GM12891 (cell line): Measurements from ENCODE around the gene SPATA13.

Experiments used
- DNase-seq: peaks from one replicate; pipeline ENCODE4 v3.0.0; 2011; ENCODE audit warnings: low spot score; ENCODE audit not compliant: insufficient read length
- FAIRE-seq: peaks from 2 replicates; lab custom pipeline; 2011; peaks lifted over from hg19 to GRCh38; lab: Jason Lieb, UNC
- PAX5 ChIP-seq: IDR thresholded peaks from 2 replicates; pipeline ENCODE4 v1.6.1; 2011; ENCODE audit warnings: low read length, moderate library complexity, mild to moderate bottlenecking; ENCODE audit not compliant: insufficient read depth, severe bottlenecking
- POLR2A ChIP-seq: IDR thresholded peaks from 2 replicates; pipeline ENCODE4 v1.6.1; 2011; ENCODE audit warnings: low read depth, low read length, control low read depth
- POLR2AphosphoS5 ChIP-seq: IDR thresholded peaks from 2 replicates; pipeline ENCODE4 v1.6.1; 2011; ENCODE audit warnings: low read depth, low read length, control low read depth
- POU2F2 ChIP-seq: IDR thresholded peaks from 2 replicates; pipeline ENCODE4 v1.6.1; 2011; ENCODE audit warnings: low read depth, mild to moderate bottlenecking, control low read depth, low read length, moderate library complexity
- SPI1 ChIP-seq: IDR thresholded peaks from 2 replicates; pipeline ENCODE4 v1.6.1; 2011; ENCODE audit warnings: low read depth, low read length, control low read depth
- TAF1 ChIP-seq: IDR thresholded peaks from 2 replicates; pipeline ENCODE4 v1.6.1; 2011; ENCODE audit warnings: low read depth, low read length, control low read depth

SPATA13 gene

GRCh38 chr13:24241336-24241735, 80.8 kb downstream of the SPATA13 start:
- TF ChIP-seq TAF1 (no peak), POLR2A (no peak), POLR2AphosphoS5 (no peak), SPI1 (no peak)
- no peak for FAIRE-seq
- no peak for DNase-seq

- TF ChIP-seq POLR2A, result no peak
- TF ChIP-seq POU2F2, result no peak
- no peak for TF ChIP-seq POLR2AphosphoS5
- TF ChIP-seq SPI1, result no peak
- TF ChIP-seq TAF1, result no peak
- TF ChIP-seq PAX5, result no peak
- DNase-seq, result no peak
- no peak for FAIRE-seq
Measured at GRCh38 chr13:24242100-24242499, 81.6 kb downstream of the SPATA13 start.

DNA sequence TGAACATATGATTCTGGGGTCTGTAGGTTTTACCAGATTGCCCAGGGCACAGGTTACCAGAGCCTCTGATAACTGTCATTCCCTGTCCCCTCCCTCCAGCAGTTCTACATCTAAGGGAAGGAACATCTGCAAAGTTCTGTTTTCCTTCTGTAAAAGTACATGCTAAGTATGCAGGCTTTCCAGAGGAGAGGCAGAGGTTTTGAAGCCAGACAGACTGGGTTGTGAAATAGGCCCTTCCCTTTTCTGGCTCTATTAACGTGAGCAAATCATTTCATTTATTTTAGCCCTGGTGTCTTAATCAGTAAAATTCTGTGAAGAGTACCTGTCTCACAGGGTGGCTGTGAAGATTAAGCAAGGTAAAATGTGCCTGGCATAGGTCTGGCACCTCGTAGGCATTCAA, 82.8 kb downstream of the SPATA13 start:
- no peak for FAIRE-seq
- TF ChIP-seq SPI1, result no peak
- no peak for TF ChIP-seq PAX5
- no peak for DNase-seq

DNA sequence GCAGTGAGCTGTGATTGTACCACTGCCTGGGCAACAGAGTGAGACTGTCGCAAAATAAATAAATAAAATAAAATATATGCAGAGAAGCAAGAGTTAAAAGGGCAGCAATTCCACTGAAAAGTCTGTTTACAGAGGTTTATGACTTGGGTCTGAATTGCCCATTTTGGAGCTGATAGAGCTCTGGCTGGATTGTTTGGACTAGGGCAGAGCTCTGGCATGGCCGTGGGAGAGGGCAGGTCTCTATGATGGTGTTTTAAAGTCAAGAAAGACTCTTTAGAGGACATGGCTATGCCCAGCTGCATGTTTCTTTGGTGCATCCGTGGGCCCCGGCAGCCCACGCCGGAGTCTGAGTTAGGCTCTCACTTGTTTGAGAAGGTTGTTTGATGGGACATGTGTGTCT, 84.3 kb downstream of the SPATA13 start:
- no peak for FAIRE-seq
- TF ChIP-seq POLR2A, result no peak
- no peak for TF ChIP-seq POU2F2
- TF ChIP-seq SPI1, result no peak
- no peak for TF ChIP-seq POLR2AphosphoS5
- TF ChIP-seq TAF1, result no peak
- DNase-seq, result no peak

DNA sequence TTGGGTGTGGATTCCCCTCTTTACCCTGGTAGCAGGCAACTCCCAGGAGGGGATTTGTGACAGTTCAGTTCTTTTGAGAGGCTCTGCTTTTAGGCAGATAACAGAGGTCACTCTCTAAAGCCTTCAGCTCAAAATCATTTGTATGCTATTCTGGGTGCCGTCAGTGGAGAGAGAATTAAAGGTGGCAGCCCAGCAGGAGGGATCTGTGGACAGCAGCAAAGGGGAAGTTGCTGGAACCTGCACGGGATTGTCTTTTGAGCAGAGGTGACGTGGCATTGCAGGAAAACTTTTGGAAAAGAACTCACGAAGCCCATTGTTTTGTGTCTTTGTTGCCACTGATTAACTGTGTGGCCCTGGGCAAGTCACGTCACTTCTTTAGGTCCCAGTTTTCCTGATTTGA, 86.5 kb downstream of the SPATA13 start:
- no peak for DNase-seq
- TF ChIP-seq POLR2AphosphoS5 (no peak), SPI1 (no peak), PAX5 (no peak), TAF1 (no peak), POLR2A (no peak), POU2F2 (no peak)

DNA sequence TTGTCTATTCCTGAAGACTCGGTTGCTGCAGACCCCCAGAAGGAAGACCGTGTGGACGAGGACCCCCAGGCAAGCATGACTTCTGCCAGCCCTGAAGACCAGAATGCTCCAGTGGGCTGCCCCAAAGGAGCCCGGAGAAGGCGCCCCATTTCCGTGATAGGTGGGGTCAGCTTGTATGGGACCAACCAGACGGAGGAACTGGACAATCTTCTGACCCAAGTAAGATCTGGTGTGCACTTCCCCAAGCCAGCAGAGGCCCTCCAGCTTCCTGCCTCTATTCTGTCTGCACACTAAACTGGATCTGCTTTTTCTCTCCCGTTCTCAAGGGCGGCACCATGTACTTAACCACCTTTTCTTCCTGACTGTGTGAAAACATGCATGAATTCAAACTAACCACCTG, 89.1 kb downstream of the SPATA13 start:
- DNase-seq, result no peak
- no peak for FAIRE-seq
- TF ChIP-seq POU2F2 (no peak), TAF1 (no peak), SPI1 (no peak), POLR2AphosphoS5 (no peak)

More for the DNA sequence above, 86.5 kb downstream of the SPATA13 start:
- no peak for FAIRE-seq

DNA sequence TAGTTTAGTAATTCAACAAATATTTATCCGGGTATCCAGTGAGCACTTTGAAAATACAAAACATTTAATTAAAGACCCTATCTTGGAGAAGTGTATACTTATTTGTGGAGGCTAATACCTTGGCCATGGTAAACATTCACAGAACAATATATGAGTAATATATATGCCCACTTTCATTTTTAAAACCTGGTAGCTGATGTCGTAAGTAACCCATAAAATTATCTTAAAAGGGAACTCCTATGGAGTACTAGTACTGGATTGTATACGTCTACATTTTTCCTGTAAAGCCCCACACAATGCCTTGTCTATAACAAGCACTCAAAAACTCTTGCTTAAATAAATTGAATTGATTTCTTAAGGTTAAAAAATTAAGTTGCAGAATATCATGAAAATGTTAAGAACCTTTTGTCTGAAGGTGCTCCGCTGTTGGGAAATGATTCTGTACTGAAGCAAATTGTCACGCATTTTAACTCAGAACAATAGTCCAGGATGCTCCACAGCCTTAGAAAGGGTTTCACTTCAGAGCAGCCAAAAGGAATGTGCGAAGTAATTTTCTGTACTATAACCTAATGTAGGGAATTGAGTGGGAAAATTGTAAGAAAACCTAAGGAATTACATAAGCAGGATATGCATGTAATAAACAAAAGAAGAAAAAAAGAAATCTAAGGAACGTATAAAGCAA, 90.0 kb downstream of the SPATA13 start:
- FAIRE-seq, result no peak
- TF ChIP-seq POLR2A, result no peak
- no peak for TF ChIP-seq SPI1
- TF ChIP-seq POU2F2, result no peak
- TF ChIP-seq POLR2AphosphoS5, result no peak
- TF ChIP-seq TAF1, result no peak
- no peak for TF ChIP-seq PAX5
- DNase-seq, result no peak

DNA sequence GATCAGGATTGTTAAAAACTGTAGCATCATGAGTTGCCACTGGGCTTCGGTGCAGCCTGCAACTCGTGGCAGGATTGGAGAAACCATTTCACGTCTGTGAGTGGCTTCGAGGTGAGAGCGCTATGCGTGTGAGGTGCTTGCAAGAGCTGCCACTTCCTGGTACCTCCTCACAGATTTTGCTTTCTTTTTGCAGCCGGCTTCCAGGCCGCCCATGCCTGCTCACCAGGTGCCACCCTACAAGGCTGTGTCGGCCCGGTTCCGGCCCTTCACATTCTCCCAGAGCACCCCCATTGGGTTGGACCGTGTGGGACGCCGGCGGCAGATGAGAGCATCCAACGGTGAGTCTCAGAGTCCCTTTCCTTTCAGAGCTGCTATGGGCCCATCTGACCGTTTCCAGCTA, 91.0 kb downstream of the SPATA13 start:
- TF ChIP-seq SPI1, result no peak
- no peak for TF ChIP-seq POLR2A
- TF ChIP-seq POU2F2, result no peak
- TF ChIP-seq POLR2AphosphoS5, result no peak
- no peak for TF ChIP-seq PAX5
- no peak for TF ChIP-seq TAF1
- DNase-seq, result no peak
- no peak for FAIRE-seq

DNA sequence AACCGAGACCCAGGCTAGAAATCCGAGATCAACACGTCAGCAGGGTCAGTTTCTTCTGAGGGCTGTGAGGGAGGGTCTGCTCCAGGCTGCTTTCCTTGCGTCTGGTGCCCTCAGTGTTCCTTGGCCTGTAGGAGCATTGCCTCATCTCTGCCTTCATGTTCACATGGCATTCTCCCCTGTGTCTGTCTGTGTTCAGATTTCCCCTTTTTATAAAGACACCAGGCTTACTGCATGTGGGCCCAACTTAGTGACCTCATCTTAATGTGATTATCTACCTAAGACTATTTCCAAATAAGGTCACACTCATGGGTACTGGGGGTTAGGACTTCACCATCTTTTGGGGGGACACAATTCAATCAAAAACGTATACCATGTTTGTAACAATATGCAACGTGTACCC, 91.6 kb downstream of the SPATA13 start:
- no peak for FAIRE-seq
- no peak for DNase-seq
- TF ChIP-seq POLR2A (no peak), PAX5 (no peak), POU2F2 (no peak), TAF1 (no peak), POLR2AphosphoS5 (no peak), SPI1 (no peak)

DNA sequence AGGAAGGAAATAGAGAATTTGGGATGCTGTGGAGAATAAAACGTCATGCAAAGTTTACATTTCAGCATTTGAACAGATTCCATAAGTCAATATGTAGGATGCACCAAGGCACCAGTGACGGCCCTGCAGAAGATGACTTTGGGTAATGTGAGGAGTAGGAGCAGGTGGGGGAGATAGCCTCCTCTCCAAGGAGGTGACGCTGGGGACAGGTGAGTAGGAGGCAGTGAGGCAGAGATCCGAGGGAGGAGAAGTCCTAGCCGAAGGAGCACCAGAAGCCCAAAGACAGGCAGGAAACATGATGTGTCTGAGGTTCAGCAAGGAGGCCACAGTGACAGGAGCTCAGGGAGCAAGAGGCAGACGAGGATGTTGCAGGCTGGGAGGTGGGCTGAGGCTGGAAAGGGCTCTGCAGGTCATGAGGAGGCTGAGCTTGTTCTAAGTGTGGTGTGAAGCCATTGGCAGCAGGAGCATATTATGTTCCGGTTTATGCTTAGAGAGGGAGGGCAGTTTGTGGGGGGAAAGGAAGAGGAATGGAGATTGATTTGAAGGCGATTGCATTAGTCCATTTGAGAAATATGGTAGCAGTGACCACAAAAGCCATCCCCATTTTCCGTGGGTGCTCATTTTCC, 93.1 kb downstream of the SPATA13 start:
- no peak for FAIRE-seq
- TF ChIP-seq SPI1, result no peak
- TF ChIP-seq POU2F2, result no peak
- no peak for TF ChIP-seq PAX5
- no peak for TF ChIP-seq POLR2A
- no peak for TF ChIP-seq TAF1
- no peak for TF ChIP-seq POLR2AphosphoS5
- no peak for DNase-seq
